Mucosa of rectum (tissue), 2 donors: ENCODE results near the gene C15orf62.

Experiments used
- H3K27ac ChIP-seq, 2 donors: one replicate each; pipeline ENCODE4 v1.7.0; 2013; ENCODE audit warnings: inconsistent platforms in 2 of 2, low read depth in 2 of 2, low read length in 2 of 2
- H3K27me3 ChIP-seq, 2 donors: one replicate each; pipeline ENCODE4 v1.7.0; 2013; ENCODE audit warnings: low read length in 2 of 2; ENCODE audit not compliant: control insufficient read depth in 2 of 2, insufficient read depth in 2 of 2
- H3K36me3 ChIP-seq, 2 donors: one replicate each; pipeline ENCODE4 v1.7.0; 2013; ENCODE audit warnings: low read length in 2 of 2; ENCODE audit not compliant: control insufficient read depth in 2 of 2, insufficient read depth in 2 of 2
- H3K4me1 ChIP-seq, 2 donors: one replicate each; pipeline ENCODE4 v1.7.0; 2013; ENCODE audit warnings: low read length in 2 of 2, mild to moderate bottlenecking in 1 of 2; ENCODE audit not compliant: control insufficient read depth in 2 of 2, insufficient read depth in 2 of 2
- H3K4me3 ChIP-seq, 2 donors: one replicate each; pipeline ENCODE4 v1.7.0; 2013; ENCODE audit warnings: low read length in 2 of 2
- H3K9ac ChIP-seq, 2 donors: one replicate each; pipeline ENCODE4 v1.7.0; 2013; ENCODE audit warnings: low read length in 2 of 2, low read depth in 1 of 2, mild to moderate bottlenecking in 1 of 2
- H3K9me3 ChIP-seq, 2 donors: one replicate each; pipeline ENCODE4 v1.7.0; 2013; ENCODE audit warnings: low read length in 2 of 2; ENCODE audit not compliant: control insufficient read depth in 2 of 2
- donor health status: healthy.
- donor health status: Normal muscosa, but diverticular disease.

The C15orf62 gene

DNA sequence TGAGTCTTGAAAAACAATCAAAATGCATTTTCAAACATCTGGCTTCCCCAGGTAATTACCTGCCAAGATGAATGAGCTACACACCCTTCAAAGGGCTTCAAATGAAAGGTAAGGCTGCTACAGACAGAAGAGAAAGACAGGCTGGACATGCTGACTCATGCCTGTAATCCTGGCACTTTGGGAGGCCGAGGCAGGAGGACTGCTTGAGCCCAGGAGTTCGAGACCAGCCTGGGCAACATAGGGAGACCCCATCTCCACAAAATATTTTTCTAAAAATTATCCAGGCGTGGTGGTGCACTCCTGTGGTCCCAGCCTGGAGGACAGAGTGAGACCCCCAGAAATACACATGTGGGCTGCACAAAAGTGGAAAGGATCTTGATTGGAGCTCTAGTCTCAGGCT, 22.6 kb downstream of the C15orf62 start:
- Histone ChIP-seq H3K36me3 (peaks cover 0 to 6% of the 10 kb centered on the region in 2 donors), H3K4me3 (no peak overlapping the region), H3K27ac (peak overlapping the region in 1 of 2 donors; percentile 36), H3K9ac (no peak overlapping the region), H3K9me3 (no peaks in the 10 kb centered on the region), H3K4me1 (peaks cover 28 to 46% of the 10 kb centered on the region in 2 donors), H3K27me3 (no peaks in the 10 kb centered on the region)

DNA sequence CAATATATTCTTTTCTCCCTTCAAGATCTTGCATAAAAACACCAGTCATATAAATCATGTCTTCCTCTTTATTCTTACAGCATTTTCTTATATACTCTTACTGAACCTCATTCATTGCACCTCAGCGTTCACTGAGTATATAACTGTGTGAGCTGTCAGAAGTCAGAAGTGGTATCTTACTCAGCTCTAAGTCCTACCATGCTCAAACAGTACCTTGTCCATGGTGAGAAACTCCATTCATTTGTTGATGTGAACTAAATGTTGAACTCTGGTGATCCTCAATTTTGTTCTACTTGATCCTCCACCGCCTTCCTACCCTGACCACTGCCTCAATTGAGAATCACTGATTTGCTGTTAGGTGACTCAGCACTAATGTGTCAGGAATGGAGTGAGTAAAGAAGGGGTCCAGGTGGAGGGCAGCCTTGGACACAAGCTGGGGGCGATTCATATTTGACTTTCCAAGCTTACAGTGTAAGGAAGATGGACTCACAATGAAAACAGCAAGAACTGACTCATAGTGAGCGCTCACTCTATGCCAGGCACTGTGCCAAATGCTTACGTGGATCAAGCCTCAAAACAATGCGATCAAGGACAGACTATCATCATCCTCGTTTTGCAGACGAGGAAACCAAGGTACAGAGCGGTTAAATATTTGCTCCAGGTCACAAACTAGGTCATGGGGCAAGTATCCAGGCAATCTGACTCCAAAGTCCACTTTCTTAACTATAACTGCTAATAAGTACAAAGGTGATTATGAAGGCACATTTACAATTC, 23.6 kb downstream of the C15orf62 start:
- H3K9me3 ChIP-seq = no peaks in the 10 kb centered on the region
- peak overlapping the region; percentile 75 to 83 for H3K27ac ChIP-seq
- H3K36me3 ChIP-seq = peaks cover 0 to 6% of the 10 kb centered on the region in 2 donors
- H3K9ac ChIP-seq = peak overlapping the region; percentile 2 to 19
- no peaks in the 10 kb centered on the region for H3K27me3 ChIP-seq
- no peak overlapping the region for H3K4me3 ChIP-seq
- H3K4me1 ChIP-seq = peaks cover 20 to 38% of the 10 kb centered on the region in 2 donors

DNA sequence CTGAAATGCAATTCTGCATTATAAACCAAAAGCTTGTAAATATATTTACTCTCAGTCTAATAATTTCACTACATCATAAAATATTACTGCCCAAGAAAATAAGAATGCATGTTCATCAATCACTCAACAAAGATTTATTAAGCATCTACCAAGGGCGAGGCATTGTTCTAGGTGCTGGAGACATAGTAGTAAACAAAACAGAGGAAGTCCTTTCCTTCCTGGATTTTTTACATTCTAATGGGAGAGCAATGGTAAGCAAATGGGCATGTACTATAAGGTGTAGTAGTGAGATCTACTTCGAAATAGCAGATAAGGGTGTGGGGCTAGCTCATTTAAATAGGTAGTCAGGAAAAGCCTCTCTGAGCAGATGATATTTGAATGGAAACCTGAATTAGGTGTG, 26.3 kb downstream of the C15orf62 start:
- Histone ChIP-seq H3K9me3 (no peaks in the 10 kb centered on the region), H3K27ac (no peak overlapping the region), H3K4me1 (peaks cover 16 to 25% of the 10 kb centered on the region in 2 donors), H3K9ac (no peak overlapping the region), H3K36me3 (peaks cover 0 to 9% of the 10 kb centered on the region in 2 donors), H3K27me3 (no peaks in the 10 kb centered on the region), H3K4me3 (no peak overlapping the region)

DNA sequence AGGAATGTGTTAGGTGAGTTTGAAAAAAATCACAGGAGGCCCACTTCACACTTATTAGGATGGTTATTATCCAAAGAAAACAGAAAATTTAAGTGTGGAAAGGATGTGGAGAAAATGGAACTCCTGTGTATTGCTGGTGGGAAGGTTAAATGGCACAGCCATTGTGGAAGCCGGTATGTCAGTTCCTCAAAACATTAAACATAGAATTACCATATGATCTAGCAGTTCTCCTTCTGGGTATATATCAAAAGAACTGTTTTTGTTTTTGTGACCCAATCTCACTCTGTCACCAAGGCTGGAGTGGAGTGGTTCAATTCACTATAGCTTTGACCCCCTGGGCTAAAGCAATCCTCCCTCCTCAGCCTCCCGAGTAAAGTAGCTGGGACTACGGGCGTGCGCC, 26.7 kb downstream of the C15orf62 start:
- no peaks in the 10 kb centered on the region for H3K9me3 ChIP-seq
- peaks cover 16 to 25% of the 10 kb centered on the region in 2 donors for H3K4me1 ChIP-seq
- H3K9ac ChIP-seq = no peak overlapping the region
- no peak overlapping the region for H3K4me3 ChIP-seq
- H3K27me3 ChIP-seq = no peaks in the 10 kb centered on the region
- H3K36me3 ChIP-seq = peaks cover 0 to 9% of the 10 kb centered on the region in 2 donors
- H3K27ac ChIP-seq = no peak overlapping the region

DNA sequence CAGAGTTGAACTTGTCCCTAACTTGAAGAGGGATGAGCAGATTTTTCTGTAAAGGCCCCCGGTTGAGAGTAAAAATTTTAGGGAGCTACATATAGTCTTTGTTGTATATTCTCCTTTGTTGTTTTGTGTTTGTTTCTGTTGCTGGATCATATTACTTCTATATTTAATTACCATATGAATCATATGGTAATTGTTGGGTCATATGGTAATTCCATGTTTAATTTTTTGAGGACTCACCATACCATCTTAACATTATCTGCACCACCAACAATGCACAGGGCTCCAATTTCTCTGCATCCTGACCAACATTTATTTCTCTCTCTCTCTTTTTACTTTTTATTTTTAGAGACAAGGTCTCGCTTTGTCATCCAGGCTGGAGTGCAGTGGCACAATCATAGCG, 29.7 kb downstream of the C15orf62 start:
- Histone ChIP-seq H3K9me3 (no peaks in the 10 kb centered on the region), H3K4me3 (no peak overlapping the region), H3K9ac (no peak overlapping the region), H3K27me3 (no peaks in the 10 kb centered on the region), H3K4me1 (peaks cover 8 to 11% of the 10 kb centered on the region in 2 donors), H3K27ac (no peak overlapping the region), H3K36me3 (peaks cover 0 to 6% of the 10 kb centered on the region in 2 donors)

DNA sequence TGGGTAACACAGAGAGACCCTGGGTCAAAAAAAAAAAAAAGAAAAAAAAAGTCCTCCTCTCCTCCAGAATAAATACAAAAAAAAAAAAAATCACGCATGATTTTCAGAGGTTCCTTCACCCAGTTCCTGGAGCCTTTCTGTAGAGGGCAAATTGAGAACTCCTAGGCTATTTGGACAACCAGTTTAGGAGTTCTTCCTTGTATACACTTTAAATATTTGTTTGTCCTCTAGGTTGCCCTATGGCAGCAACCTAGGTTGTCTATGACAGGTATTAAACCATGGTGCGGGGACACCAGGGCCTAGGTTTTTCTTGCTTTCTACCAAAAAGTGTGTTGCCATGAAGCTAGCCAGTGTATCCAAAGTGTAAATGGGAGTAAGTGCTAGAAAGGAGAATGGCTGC, 33.3 kb downstream of the C15orf62 start:
- Histone ChIP-seq H3K4me3 (no peak overlapping the region), H3K36me3 (peaks cover 0 to 6% of the 10 kb centered on the region in 2 donors), H3K27ac (no peak overlapping the region), H3K27me3 (no peaks in the 10 kb centered on the region), H3K9me3 (no peaks in the 10 kb centered on the region), H3K9ac (no peak overlapping the region), H3K4me1 (peaks cover 9 to 12% of the 10 kb centered on the region in 2 donors)

DNA sequence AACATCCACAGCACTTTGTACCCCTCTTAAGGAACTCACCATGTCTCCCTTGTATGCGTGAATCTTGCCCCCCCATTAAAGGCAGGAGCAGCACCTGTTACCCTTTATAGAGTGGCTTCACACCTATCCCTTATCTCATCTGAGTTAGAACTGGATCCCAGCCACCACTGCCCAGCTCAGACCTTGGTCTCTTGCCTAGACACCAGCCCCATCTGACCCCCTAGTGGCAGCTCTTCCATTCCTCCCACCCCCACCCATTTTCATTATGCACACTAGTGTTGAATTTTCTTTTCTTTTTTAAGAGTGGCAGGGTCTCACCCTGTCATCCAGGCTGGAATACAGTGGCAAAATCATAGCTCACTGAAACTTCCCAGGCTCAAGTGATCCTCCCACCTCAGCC, 33.9 kb downstream of the C15orf62 start:
- Histone ChIP-seq H3K4me1 (peaks cover 12 to 17% of the 10 kb centered on the region in 2 donors), H3K27ac (no peak overlapping the region), H3K27me3 (no peaks in the 10 kb centered on the region), H3K9ac (no peak overlapping the region), H3K36me3 (peaks cover 0 to 6% of the 10 kb centered on the region in 2 donors), H3K9me3 (no peaks in the 10 kb centered on the region), H3K4me3 (no peak overlapping the region)

DNA sequence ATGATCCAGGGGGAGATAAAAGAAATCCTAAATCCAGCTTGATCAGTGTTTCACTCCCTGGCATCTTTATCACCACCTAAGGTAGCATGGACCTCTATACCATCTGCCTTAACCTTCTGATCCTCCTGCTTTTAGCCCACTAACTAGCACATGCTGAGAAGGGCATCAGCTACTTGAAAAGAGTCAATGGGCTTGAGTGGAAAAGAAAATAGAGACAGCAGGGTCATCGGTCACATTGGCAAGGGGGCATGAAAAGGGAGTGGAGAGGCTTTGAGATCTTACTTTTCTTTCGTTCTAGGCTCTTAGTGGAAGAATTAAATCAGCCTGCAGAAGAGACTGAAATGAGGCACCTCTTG, 36.9 kb downstream of the C15orf62 start:
- H3K9me3 ChIP-seq = no peaks in the 10 kb centered on the region
- peaks cover 12 to 17% of the 10 kb centered on the region in 2 donors for H3K4me1 ChIP-seq
- peak overlapping the region; percentile 93 to 99 for H3K9ac ChIP-seq
- no peaks in the 10 kb centered on the region for H3K27me3 ChIP-seq
- H3K36me3 ChIP-seq = peaks cover 5 to 14% of the 10 kb centered on the region in 2 donors
- H3K27ac ChIP-seq = peak overlapping the region; percentile 92 to 98
- peak overlapping the region; percentile 100 for H3K4me3 ChIP-seq

DNA sequence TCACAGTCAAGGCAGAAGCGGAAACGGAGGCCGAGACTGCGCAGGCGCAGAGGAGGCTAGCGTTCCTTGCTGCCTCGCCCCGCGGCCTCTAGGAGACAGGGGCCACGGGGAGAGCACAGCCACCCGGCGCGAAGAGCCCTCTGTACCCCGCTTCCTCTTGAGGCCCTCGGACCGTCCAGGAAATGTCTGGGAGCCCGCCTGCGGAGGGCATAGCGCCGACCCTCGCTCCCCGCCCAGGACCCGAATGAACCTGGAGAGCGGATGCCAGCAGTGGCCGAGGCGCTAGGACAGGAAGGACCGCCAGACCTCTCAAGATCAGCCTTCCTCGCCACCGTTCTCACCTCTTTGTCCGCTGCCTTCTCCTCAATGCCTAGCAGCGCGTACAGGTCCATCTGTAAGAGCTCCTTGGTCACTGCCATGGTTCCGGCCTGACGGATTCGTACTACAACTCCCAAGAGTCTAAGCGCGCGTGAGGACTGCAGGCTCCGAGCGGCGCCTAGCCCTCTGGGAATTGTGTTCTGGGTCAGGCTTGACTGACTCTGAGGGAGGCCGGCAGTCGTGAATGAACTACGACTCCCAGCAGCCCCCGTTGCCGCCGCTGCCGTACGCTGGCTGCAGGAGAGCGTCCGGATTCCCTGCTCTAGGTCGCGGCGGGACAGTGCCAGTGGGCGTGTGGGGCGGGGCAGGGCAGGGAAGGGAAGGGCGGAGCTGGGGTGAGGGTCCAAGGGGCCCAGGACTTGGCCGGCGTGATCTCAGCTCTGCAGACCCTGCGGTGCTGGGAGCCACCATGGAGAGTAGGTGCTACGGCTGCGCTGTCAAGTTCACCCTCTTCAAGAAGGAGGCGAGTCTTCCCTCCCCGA, 37.5 kb downstream of the C15orf62 start, which contains the start of the genes DNAJC17 and ZFYVE19:
Gene DNAJC17, minus strand, starts transcription at position 446 of the 860 bp plus-strand sequence. Its CDS starts 27 bp downstream, at position 419.
Gene ZFYVE19, plus strand, starts transcription at position 62 of the 860 bp plus-strand sequence. Its CDS starts 501 bp downstream, at position 563.
- Histone ChIP-seq H3K27ac (peak within 1 kb of the TSS; percentile 92 to 98), H3K4me1 (peaks cover 12 to 17% of the 10 kb centered on the region in 2 donors), H3K9me3 (no peaks in the 10 kb centered on the region), H3K27me3 (no peaks in the 10 kb centered on the region), H3K4me3 (peak within 1 kb of the TSS; percentile 100), H3K9ac (peak within 1 kb of the TSS; percentile 93 to 99), H3K36me3 (peaks cover 5 to 14% of the 10 kb centered on the region in 2 donors)
